ENCODE data around the gene SRSF2.
"Not testable (repeated sequence)": the region's sequence is repeated elsewhere in the genome, so short reads cannot be mapped to it uniquely, and the experiment has no call there.

The SRSF2 gene

GRCh38 chr17:76732734-76733617 is 4.2 kb downstream of the SRSF2 start:
- Histone ChIP-seq H3K27me3 (no peaks in the 10 kb centered on the region), H3K27ac (peak overlapping the region in 1 of 2 donors; percentile 97), H3K36me3 (peaks cover 44 to 63% (median 51%) of the 10 kb centered on the region in 3 donors), H3K4me1 (peaks cover 0 to 76% (median 42%) of the 10 kb centered on the region in 4 donors), H3K9me3 (no peaks in the 10 kb centered on the region), H3K4me3 (no peak overlapping the region)
- TF ChIP-seq CTCF (IDR thresholded peaks at IDR 0.05) = no peak
- DNase-seq = peak in 1 of 2 donors; percentile 51
- intact Hi-C loops (cut with DNase I; ENCODE audit: low total_unique reads) = loop anchor here (10.0 kb wide), 1 partner anchor 1218 kb away; the partner anchor contains the start of genes CASKIN2 and TSEN54

- intact Hi-C loops (cut with DNase I; ENCODE audit: low total_unique reads) = loop anchor here (10.0 kb wide), 1 partner anchor 1217 kb away; the partner anchor contains the start of genes CASKIN2 and TSEN54
- not testable (repeated sequence) for H3K27ac ChIP-seq, H3K9me3 ChIP-seq, H3K27me3 ChIP-seq, H3K4me3 ChIP-seq, DNase-seq
- Histone ChIP-seq H3K4me1 (peaks cover 0 to 83% (median 50%) of the 10 kb centered on the region in 4 donors), H3K36me3 (peaks cover 44 to 63% (median 51%) of the 10 kb centered on the region in 3 donors)
Observed at GRCh38 chr17:76731800-76732733, 5.1 kb downstream of the SRSF2 start.

- H3K9me3 ChIP-seq = no peaks in the 10 kb centered on the region
- H3K4me3 ChIP-seq = peak overlapping the region; percentile 82 to 100
- intact Hi-C loops (cut with DNase I; ENCODE audit: low total_unique reads) = no loop called here
- peaks cover 41 to 51% (median 43%) of the 10 kb centered on the region in 3 donors for H3K36me3 ChIP-seq
- DNase-seq = no peak
- peaks cover 0 to 80% (median 49%) of the 10 kb centered on the region in 4 donors for H3K4me1 ChIP-seq
- peak overlapping the region; percentile 95 to 100 for H3K27ac ChIP-seq
- H3K27me3 ChIP-seq = no peaks in the 10 kb centered on the region
- no peak for TF ChIP-seq CTCF (IDR thresholded peaks at IDR 0.05)
Observed at GRCh38 chr17:76727745-76728456, 9.2 kb downstream of the SRSF2 start.

GRCh38 chr17:76726776-76727718 is 10.1 kb downstream of the SRSF2 start, which contains the start of gene METTL23:
METTL23 (plus strand) TSS chr17:76726839; CDS start chr17:76729711, 2,872 bp downstream.
- peaks cover 40 to 48% (median 41%) of the 10 kb centered on the region in 3 donors for H3K36me3 ChIP-seq
- TF ChIP-seq CTCF (IDR thresholded peaks at IDR 0.05) = peak; percentile 51 to 59
- intact Hi-C loops (cut with DNase I; ENCODE audit: low total_unique reads) = no loop called here

GRCh38 chr17:76726231-76726775 is 10.8 kb downstream of the SRSF2 start, which contains the start of gene JMJD6:
JMJD6 (minus strand) TSS chr17:76726606; CDS start chr17:76726475, 131 bp downstream.
- Histone ChIP-seq H3K4me3 (peak within 1 kb of the TSS; percentile 82 to 100), H3K27ac (peak within 1 kb of the TSS; percentile 95 to 100), H3K36me3 (peaks cover 40 to 48% (median 43%) of the 10 kb centered on the region in 3 donors), H3K9me3 (no peaks in the 10 kb centered on the region), H3K27me3 (no peaks in the 10 kb centered on the region), H3K4me1 (peaks cover 0 to 71% (median 45%) of the 10 kb centered on the region in 4 donors)
- no peak for TF ChIP-seq CTCF (IDR thresholded peaks at IDR 0.05)
- intact Hi-C loops (cut with DNase I; ENCODE audit: low total_unique reads) = no loop called here
- DNase-seq = peak; percentile 96 to 99

More at GRCh38 chr17:76726776-76727718, 10.1 kb downstream of the SRSF2 start, which contains the start of gene METTL23:
- no peaks in the 10 kb centered on the region for H3K9me3 ChIP-seq
- no peaks in the 10 kb centered on the region for H3K27me3 ChIP-seq
- H3K4me1 ChIP-seq = peaks cover 0 to 78% (median 45%) of the 10 kb centered on the region in 4 donors
- H3K27ac ChIP-seq = peak within 1 kb of the TSS; percentile 95 to 100
- peak within 1 kb of the TSS; percentile 82 to 100 for H3K4me3 ChIP-seq
- DNase-seq = peak; percentile 83 to 91
